Duodenal mucosa (tissue), 2 donors: ENCODE measurements around the gene RPL32.
"Not testable (repeated sequence)": the region's sequence is repeated elsewhere in the genome, so short reads cannot be mapped to it uniquely, and the experiment has no call there.

Experiments
- H3K27ac ChIP-seq: one replicate; pipeline ENCODE4 v1.7.0; 2013; ENCODE audit warnings: low read depth, low read length
- H3K27me3 ChIP-seq, 2 donors: one replicate each; pipeline ENCODE4 v1.7.0; 2013; ENCODE audit warnings: low read length in 2 of 2, control low read depth in 1 of 2; ENCODE audit not compliant: insufficient read depth in 2 of 2, control insufficient read depth in 1 of 2
- H3K36me3 ChIP-seq, 2 donors: one replicate each; pipeline ENCODE4 v1.7.0; 2013; ENCODE audit warnings: low read length in 2 of 2, control low read depth in 1 of 2; ENCODE audit not compliant: insufficient read depth in 2 of 2, control insufficient read depth in 1 of 2
- H3K4me1 ChIP-seq, 2 donors: one replicate each; pipeline ENCODE4 v1.7.0; 2013; ENCODE audit warnings: low read length in 2 of 2, control low read depth in 1 of 2; ENCODE audit not compliant: insufficient read depth in 2 of 2, control insufficient read depth in 1 of 2
- H3K4me3 ChIP-seq, 2 donors: one replicate each; pipeline ENCODE4 v1.7.0; 2013; ENCODE audit warnings: low read length in 2 of 2, low read depth in 1 of 2
- H3K9ac ChIP-seq, 2 donors: one replicate each; pipeline ENCODE4 v1.7.0; 2013; ENCODE audit warnings: low read length in 2 of 2, low read depth in 1 of 2
- H3K9me3 ChIP-seq, 2 donors: one replicate each; pipeline ENCODE4 v1.7.0; 2013; ENCODE audit warnings: low read length in 2 of 2, control low read depth in 1 of 2; ENCODE audit not compliant: control insufficient read depth in 1 of 2

Gene RPL32

DNA sequence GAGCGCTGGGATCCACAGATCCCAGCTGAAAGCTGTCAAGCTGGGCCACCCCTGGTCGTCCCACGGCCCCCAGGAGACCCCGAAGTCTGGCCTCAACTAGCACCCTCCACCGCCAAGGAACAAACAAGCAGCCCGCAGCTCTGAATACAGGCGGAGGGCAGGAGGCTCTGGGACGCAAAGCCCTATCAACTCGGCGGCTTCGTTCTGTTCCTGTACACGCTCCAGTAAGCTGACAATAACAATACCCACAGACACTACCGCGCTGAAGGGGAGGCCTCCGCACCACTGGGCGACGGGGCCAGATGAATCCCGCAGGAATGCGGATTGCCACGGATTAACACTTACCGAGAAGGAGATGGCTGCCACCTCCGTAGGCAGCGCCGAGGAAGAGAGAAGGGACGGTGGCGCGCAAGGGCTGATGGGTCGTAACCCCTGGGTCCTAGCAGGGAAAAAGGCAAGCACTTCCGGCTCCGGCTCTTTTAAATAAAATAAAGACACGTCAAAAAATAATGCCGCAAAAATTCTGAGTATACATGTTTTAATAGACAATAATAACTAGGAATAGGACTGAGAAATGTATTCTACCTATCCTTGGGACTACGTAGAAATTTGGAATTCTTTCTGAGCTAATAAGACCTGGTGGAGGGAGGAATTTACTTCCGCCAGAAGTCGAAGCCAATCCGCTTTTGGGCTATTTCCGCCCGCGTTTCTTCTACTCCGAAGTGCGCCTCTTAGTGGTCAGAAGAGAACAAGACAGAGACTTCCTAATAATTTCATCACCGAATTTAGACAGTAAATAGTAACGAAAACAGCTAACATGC, at the start of gene RPL32:
Gene RPL32 (minus strand): TSS at position 417 of the 821 bp plus-strand sequence. CDS start 1,328 bp downstream, outside the sequence.
- Histone ChIP-seq H3K4me1 (peaks cover 27 to 37% of the 10 kb centered on the region in 2 donors), H3K27ac (peak within 1 kb of the TSS; percentile 69), H3K36me3 (peaks cover 14 to 37% of the 10 kb centered on the region in 2 donors), H3K4me3 (peak within 1 kb of the TSS; percentile 86 to 98), H3K9me3 (no peaks in the 10 kb centered on the region), H3K27me3 (no peaks in the 10 kb centered on the region), H3K9ac (peak within 1 kb of the TSS; percentile 68 to 94)

DNA sequence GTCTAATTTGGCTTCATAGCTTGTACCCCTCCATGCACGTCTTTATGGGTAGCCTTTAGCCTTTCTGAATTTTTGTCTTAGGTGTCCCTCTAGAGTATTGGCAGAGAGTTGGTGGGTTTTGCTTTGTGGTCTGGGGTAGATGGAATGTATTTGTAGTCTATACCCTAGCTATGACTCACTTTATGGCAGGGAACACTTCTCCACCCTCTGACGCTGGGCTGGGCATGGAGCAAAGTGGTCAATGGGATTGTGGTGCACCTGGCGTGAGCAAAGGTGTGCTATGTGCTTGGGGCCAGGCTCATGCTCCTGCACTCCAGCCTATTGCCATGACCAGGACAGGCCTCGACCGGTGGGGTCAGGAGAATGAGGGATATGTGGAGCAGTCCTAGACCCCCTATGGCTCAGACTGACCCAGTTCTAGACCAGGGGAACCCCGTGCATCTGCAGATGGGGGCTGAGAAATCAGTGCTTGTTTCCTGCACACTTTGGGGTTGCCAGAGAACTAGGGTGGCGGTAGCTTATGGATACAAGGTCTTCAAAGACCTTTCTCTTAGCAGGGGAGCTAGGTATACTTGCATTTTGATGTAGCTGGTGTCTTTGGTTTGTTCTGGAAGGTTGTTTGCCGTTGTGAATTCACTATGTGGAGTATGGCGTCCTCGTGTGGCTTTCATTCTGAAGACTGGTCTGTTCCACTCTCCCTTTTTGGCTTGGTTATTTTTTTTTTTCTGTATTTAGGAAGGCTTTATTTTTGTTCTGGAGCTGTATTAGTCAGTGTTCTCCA, 49.4 kb upstream of the RPL32 start:
- Histone ChIP-seq H3K9ac (no peak overlapping the region), H3K9me3 (no peaks in the 10 kb centered on the region), H3K4me3 (no peak overlapping the region), H3K27ac (no peak overlapping the region), H3K36me3 (no peaks in the 10 kb centered on the region), H3K4me1 (peaks cover 6 to 8% of the 10 kb centered on the region in 2 donors), H3K27me3 (peaks cover 4 to 15% of the 10 kb centered on the region in 2 donors)

DNA sequence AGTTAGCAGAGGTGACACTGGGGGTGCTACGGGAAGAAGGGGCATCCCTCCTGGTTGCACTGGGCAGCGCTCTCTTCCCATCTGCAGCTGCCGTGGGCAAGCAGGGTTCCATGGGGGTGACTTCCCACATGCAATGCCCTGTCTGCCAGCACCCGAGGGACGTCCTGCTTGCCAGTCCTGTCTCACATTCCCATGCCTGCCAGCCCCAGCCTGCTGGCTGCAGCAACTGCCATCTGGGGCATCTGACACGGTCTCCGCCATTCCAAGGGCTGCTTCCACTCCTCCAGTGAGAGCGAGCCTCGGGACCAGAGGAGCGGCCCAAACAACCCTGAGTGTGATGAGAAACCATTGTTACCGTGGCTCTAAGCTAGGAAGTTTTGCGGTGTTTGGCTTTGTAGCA, 45.4 kb upstream of the RPL32 start:
- H3K4me3 ChIP-seq: no peak overlapping the region
- H3K36me3 ChIP-seq: no peaks in the 10 kb centered on the region
- H3K4me1 ChIP-seq: peaks cover 4 to 7% of the 10 kb centered on the region in 2 donors
- no peaks in the 10 kb centered on the region for H3K9me3 ChIP-seq
- H3K27me3 ChIP-seq: peaks cover 4 to 9% of the 10 kb centered on the region in 2 donors
- no peak overlapping the region for H3K9ac ChIP-seq
- no peak overlapping the region for H3K27ac ChIP-seq

DNA sequence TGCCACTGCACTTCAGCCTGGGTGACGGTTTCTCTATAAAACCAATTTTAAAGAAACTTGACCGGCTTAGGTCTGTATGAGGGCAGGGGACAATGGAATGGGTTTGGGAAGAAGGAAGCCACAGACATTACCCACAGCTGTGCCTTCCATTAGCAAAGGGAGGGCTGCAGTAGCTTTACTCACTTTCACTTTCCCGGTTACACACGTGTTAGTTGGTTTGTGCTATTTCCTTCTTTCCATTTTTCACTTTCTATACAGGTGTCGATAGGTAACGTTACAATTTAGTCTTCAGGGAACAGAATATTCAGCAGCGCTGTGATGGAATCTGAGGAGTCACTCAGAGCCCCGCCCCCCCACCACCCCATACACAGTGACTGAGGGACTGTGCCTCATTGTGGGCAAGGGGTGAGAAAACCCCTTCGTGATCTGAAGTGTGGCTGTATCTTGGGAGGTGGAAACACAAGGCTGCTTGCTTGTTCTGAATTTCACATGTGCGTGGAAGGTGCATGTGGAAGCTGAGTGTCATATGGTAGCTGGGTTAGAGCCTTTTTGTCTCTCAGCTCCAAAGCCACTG, 44.8 kb upstream of the RPL32 start:
- Histone ChIP-seq H3K9me3 (no peaks in the 10 kb centered on the region), H3K27ac (no peak overlapping the region), H3K4me3 (no peak overlapping the region), H3K4me1 (peaks cover 0 to 4% of the 10 kb centered on the region in 2 donors), H3K36me3 (no peaks in the 10 kb centered on the region), H3K27me3 (peaks cover 4 to 9% of the 10 kb centered on the region in 2 donors), H3K9ac (no peak overlapping the region)

DNA sequence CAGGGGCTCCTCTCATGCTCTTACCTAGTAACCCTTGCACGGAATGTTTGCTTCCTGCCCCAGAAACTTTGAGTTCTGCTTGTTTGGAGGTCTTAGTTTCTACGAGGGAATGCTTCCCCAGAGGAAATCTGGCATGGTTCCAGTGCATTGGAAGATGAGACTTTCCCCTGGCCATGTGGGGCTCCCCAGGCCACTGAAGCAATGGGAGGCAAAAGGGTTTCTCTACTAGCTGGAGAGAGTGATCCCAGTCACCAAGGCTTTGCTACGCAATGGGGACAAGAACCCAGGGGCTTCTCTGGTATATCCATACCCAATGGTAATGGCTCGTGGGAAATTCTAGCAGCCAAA, 44.2 kb upstream of the RPL32 start:
- no peak overlapping the region for H3K4me3 ChIP-seq
- peaks cover 4 to 9% of the 10 kb centered on the region in 2 donors for H3K27me3 ChIP-seq
- H3K9me3 ChIP-seq: no peaks in the 10 kb centered on the region
- H3K9ac ChIP-seq: no peak overlapping the region
- no peaks in the 10 kb centered on the region for H3K36me3 ChIP-seq
- H3K27ac ChIP-seq: no peak overlapping the region
- H3K4me1 ChIP-seq: peaks cover 0 to 4% of the 10 kb centered on the region in 2 donors

DNA sequence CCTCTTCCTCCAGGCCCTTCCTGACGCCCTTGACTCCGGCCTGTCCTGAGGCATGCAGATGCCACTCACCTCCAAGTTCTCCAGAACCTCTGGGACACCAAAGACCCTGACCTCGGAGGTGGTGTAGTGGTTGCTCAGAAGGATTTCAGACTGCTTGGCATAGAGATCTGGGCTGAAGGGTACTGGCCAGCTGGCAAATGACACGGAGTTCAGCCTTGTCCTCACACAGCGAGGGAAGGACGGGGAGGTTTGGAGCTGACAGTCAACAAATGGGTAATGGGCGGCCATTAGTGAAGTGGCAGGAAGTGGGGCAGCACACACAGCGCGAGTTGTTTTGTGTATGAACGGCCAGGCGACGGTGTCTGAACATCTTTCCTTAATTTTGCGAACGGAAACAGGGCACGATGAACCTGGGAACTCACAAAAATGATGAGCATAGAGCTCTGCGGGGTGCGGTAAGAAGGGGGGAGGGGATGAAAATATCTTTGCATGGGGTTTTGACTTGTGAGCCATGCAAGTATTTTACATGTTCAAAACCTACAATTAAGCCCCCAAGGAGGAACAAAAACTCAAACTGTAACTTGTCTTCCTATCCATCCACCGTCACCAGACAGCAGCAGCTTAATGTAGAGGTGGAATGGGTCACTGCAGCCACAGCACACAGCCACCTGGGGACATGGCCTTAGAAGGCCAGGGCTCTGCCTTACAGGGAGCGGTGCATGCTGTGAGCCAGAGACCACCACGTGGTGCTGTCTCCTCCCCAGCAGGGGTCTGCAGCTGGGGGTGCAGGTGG, 43.6 kb upstream of the RPL32 start:
- Histone ChIP-seq H3K9me3 (no peaks in the 10 kb centered on the region), H3K4me3 (no peak overlapping the region), H3K9ac (no peak overlapping the region), H3K27me3 (peaks cover 2 to 9% of the 10 kb centered on the region in 2 donors), H3K36me3 (no peaks in the 10 kb centered on the region), H3K27ac (no peak overlapping the region), H3K4me1 (peaks cover 0 to 4% of the 10 kb centered on the region in 2 donors)

DNA sequence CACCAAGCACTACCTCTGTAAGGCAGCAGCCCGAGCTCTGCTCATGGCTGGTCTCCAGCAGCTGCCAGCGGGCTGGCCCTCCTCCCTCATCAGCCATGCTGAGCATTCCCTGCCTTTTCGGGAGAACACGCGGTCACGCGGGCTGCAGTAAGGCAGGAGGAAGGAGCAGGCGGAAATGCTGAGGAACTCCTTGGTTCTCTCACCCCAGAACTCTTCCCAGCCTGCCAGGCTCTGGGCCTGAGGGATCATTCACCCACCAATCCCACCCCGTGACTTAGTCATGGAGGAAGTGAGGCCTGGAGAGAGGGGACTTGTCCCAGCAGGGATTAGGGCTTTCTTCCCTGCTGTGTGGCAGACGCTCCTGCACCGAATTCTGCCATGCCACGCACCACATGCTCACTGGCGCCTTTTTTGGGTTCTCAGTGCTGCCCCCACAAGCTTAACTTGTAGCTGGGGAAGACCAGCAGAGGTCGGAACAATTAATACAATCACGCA, 42.9 kb upstream of the RPL32 start:
- H3K9me3 ChIP-seq: no peaks in the 10 kb centered on the region
- H3K27me3 ChIP-seq: peaks cover 0 to 9% of the 10 kb centered on the region in 2 donors
- no peak overlapping the region for H3K27ac ChIP-seq
- H3K9ac ChIP-seq: no peak overlapping the region
- H3K36me3 ChIP-seq: no peaks in the 10 kb centered on the region
- H3K4me1 ChIP-seq: peaks cover 0 to 4% of the 10 kb centered on the region in 2 donors
- H3K4me3 ChIP-seq: no peak overlapping the region

DNA sequence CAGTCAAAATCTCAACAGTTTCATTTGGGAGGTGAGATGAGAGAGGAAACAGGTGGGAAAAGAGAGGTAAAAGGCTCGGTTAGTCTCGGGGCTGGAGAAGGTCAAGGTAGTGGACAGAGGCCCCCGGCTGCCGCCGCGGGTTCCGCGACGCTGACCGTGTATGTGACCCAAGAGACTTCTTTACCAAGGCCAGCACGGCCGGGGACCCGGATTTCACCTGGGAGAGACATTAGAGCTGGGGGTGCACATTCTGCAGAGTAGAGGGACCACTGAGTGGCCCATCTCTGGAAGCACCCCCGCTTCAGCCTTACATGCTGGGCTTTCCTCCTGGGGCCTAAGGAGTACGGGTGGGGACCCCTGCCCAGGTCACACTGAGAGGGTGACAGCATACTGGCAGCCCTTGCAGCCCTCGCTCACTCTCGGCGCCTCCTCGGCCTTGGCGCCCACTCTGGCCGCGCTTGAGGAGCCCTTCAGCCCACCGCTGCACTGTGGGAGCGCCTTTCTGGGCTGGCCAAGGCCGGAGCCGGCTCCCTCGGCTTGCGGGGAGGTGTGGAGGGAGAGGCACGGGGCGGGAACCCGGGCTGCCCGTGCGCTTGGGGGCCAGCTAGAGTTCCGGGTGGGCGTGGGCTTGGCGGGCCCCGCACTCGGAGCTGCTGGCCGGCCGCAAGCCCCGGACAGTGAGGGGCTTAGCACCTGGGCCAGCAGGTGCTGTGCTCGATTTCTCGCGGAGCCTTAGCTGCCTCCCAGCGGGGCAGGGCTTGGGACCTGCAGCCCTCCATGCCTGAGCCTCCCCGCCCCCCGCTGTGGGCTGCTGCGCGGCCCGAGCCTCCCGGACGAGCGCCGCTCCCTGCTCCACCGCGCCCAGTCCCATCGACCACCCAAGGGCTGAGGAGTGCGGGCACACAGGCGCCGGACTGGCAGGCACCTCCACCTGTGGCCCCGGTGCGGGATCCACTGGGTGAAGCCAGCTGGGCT, 41.3 kb upstream of the RPL32 start:
- Histone ChIP-seq H3K27me3 (peaks cover 0 to 9% of the 10 kb centered on the region in 2 donors), H3K36me3 (no peaks in the 10 kb centered on the region), H3K4me3 (no peak overlapping the region), H3K4me1 (peaks cover 0 to 4% of the 10 kb centered on the region in 2 donors), H3K9me3 (no peaks in the 10 kb centered on the region), H3K27ac (no peak overlapping the region), H3K9ac (no peak overlapping the region)

DNA sequence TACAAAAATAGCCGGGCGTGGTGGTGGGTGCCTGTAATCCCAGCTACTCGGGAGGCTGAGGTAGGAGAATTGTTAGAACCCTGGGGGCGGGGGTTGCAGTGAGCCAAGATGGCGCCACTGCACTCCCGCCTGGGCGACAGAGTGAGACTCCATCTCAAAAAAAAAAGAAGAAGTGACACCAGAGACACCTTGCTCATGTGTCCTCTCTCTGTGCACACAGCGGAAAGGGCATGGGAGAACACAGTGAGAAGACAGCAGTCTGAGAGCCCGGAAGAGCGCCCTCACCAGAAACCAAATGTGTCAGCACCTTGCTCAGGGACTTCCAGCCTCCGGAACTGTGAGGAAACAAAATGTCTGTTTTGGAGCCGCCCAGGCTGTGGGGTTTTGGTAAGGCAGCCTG, 40.5 kb upstream of the RPL32 start:
- H3K27ac ChIP-seq, H3K36me3 ChIP-seq, H3K9ac ChIP-seq, H3K9me3 ChIP-seq, H3K4me1 ChIP-seq, H3K27me3 ChIP-seq, H3K4me3 ChIP-seq: not testable (repeated sequence)
